Right renal pelvis (tissue), 4 donors: ENCODE results near the gene WWTR1. TPM values are rescaled to one million over a fixed set of nuclear protein-coding genes. Genes with fewer than 3 reads are reported as not detected.

ENCODE experiments used
- DNase-seq, 4 donors: peaks; one replicate each; pipeline ENCODE4 v3.0.0-alpha.2; 2013; ENCODE audit warnings: low read depth in 4 of 4, low spot score in 3 of 4, missing footprints in 1 of 4
- polyA plus RNA-seq, 4 donors: library from polyadenylated mRNA; unstranded; fragments of 120-200 nt; gene quantifications; one replicate each; pipeline ENCODE4 v1.2.1, GENCODE V29; 2013; ENCODE audit not compliant: insufficient read length in 4 of 4

The WWTR1 gene
- polyA plus RNA-seq, 4 donors: 93.4 to 109 (median 108) TPM

DNA sequence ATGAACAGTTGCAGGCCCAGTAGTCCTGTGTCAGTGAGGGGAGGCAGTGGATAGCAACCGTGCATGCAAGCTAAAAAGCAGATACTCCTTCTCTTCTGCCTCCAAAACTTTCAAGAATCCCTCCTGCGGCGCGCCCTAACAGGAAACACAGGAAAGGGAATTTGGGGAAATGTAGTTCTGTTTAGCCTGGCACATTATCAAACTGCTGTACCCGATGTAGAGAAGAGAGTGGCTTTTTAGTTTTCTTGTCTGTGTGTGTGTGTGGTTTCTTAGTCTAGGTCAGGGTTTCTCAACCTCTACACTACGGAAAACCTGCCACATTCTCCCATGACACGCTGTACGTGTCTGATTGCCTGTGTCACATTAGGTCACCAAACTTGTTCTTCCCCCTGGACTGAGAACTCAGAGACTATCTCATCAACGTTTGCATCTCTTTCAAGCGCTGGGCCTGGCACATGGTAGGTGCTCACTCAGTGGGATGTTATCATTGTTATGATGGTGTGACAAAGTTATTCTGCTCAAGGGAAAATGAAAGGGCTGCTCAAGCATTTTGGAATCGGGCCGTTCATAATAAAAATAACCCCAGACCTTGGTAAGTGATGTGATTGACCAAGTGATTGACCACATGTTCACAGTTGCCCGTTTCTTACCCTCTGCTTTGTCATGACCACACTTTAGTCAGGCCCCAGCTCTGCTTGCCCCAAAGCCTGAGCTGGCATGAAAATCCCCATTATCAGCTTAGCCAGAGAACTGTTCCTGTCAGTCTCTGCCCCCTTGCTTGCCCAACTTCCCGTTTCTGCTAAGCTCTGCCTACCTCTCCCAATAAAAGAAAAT, 150.1 kb downstream of the WWTR1 start:
- DNase-seq: no peak

- DNase-seq: no peak
Measured at GRCh38 chr3:149506965-149507364, 150.9 kb downstream of the WWTR1 start.

GRCh38 chr3:149506540-149506939, 151.3 kb downstream of the WWTR1 start:
- DNase-seq: no peak

DNA sequence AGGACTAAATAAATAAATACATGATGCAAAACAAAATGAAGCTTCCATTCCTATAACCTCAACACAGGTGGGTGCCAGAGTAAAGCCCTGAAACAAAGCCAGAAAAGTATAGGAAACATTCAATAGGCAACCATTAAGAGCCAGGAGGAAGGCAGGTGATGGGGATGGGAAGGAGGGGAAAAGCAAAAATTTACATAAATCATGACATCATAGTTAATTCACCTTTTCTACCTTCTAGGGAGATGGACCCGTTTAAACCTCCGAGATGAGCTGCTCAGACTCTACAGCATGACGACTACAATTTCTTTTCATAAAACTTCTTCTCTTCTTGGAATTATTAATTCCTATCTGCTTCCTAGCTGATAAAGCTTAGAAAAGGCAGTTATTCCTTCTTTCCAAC, 155.4 kb downstream of the WWTR1 start:
- DNase-seq: no peak

DNA sequence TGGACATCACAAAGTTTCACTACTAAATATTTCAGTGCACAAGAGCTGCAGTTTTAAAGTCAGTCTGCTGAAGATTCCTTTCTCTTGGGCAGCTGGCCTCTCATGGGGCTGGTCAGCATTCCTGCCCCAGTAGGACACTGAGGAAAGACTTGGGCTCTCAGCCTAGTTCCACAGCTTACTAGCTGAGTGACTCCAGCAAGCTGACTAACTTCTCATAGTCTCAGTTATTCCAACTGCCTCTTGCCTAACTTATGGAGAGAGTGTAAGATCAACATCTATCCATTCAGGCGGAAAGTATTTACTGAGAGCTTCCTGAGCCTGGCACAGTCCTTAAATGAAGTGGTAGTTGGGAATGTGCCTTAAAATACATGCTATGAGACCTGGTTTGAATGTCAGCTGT, 156.3 kb downstream of the WWTR1 start:
- no peak for DNase-seq

DNA sequence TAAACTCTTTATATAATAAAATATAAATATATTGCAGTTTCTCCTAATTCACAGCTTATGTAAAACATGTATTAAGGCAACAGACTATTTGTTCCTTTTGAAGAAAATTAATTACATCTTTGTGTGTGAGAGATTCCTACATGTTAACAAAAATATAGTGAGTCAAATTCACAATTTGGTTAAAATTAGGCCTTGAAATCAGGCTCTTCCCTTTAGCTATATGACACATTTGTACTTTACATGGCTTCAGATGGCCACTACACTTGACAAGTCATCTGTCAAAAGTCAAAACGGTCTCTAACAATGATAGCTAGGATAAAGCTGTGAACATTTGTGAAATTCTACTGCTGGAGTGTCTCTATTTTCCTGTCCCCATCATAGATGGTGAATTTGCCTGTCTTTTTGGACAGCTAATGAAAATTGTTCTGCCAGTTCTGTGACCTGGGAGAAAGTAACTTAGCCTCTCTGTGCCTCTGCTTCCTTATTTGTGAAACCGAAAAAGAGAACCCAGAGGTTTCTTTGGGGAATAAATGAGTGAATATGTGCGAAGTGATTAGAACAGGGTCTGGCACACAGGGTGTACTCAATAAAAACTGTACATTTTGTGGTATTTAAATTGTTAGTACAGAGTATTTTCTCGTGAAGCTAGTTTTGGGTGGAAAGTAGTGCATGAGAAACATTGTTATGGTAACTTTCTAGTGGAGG, 159.7 kb downstream of the WWTR1 start:
- DNase-seq: no peak

GRCh38 chr3:149496891-149497290, 160.9 kb downstream of the WWTR1 start:
- DNase-seq: no peak

DNA sequence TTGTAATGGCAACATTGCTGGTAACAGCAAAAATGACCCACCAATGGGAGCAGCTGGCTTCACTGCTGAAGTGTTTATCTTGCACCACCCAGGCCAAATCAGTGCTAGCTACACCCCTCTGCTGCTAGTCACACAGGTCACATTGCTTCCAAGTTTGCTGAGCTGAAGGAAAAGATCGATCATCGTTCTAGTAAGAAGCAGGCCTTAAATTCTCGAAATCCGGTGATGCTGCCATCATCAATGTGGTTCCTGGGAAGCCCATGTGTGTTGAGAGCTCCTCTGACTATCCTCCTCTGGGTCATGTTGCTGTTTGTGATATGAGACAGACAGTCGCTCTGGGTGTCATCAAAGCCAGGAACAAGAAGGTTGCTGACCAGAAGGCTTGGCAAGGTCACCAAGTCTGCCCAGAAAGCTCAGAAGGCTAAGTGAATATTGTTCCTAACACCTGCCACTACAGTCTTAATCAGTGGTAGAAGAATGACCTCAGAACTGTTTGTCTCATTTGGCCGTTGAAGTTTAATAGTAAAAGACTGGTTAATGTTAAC, 162.2 kb downstream of the WWTR1 start:
- no peak for DNase-seq

- DNase-seq: no peak
Measured at GRCh38 chr3:149494759-149495580, 162.9 kb downstream of the WWTR1 start.

GRCh38 chr3:149494022-149494758, 163.6 kb downstream of the WWTR1 start:
- peak; percentile 33 to 63 (median 56) for DNase-seq

DNA sequence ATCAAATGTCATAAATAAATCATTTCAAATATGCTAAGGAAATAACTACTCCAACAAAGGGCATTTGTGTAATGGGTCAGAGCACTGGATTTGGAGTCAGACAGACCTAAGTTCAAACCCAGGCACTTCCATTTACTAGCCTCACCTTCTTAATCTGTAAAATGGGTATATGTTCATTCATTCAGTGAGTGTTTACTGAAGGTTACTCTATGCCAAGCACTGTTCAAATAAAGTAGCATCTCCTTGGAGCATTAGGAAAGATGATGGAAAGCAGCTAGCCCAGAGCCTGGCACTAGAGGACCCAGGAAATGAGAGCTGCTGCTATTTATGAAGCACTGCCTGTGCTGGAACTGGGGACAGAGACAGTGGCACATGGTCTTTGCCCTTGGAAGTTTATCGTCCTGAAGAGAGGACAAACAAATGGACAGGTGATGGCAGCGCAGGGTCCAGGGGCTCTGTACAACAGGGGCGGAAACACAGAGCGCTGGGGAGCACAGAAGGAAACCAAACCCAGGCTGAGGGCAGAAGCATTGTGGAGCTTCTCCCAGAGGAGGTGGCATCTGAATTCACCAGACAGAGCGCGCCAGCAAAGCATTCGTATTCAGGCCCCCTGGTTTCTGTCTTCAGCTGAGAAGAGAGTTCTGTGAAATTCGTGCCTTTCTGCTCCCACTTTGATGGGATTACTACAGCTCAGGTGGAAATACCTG, 164.4 kb downstream of the WWTR1 start:
- no peak for DNase-seq

- DNase-seq: no peak
Measured at GRCh38 chr3:149490260-149490971, 167.4 kb downstream of the WWTR1 start.

- DNase-seq: no peak
Measured at GRCh38 chr3:149489060-149489690, 168.7 kb downstream of the WWTR1 start.

DNA sequence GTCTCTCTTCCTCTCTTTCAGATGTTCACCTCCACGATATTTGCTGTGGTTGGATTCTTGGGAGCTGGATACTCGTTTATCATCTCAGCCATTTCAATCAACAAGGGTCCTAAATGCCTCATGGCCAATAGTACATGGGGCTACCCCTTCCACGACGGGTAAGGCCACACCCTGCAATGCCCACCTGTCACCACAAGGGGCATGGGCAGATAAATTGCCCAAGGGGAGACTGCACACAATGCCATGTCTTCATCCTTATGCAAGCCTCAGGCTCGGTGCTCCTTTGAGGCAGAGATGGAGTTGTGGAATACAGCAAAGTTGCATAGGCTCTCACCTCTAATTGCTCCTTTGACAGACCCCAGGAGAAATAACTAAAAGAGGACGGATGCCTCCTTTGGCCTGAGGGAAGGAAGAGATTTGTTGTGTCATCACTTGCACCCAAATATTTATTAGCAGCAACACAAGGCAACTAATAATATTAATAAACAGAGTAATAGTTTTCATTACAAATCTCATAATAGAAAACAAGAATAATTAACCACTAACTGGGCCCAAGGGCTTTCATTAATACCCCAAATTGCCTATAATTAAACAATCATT, 170.1 kb downstream of the WWTR1 start:
- no peak for DNase-seq

DNA sequence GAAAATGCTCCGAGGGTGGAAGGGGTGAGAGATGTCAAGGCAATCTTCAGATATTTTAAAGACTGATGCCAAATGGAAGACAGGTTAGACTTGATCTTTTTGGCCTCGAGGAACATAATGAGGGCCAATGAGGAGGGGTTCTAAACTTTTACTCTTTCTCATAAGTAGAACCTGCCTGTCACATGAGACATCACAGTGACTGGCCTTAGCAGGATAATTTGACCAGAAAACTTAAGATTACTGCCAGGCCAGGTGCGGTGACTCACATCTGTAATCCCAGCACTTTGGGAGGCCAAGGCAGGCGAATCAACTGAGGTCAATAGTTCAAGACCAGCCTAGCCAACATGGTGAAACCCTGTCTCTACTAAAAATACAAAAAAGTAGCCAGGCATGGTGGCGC, 171.1 kb downstream of the WWTR1 start:
- no peak for DNase-seq

GRCh38 chr3:149481491-149481890, 176.3 kb downstream of the WWTR1 start:
- no peak for DNase-seq

- no peak for DNase-seq
Measured at GRCh38 chr3:149481056-149481455, 176.8 kb downstream of the WWTR1 start.
